SIG-M5 (cell line): ENCODE data around the gene NFIX.

Experiments used
- DNase-seq: peaks from one replicate; lab custom pipeline; 2025; lab: John Stamatoyannopoulos, UW

NFIX gene

DNA sequence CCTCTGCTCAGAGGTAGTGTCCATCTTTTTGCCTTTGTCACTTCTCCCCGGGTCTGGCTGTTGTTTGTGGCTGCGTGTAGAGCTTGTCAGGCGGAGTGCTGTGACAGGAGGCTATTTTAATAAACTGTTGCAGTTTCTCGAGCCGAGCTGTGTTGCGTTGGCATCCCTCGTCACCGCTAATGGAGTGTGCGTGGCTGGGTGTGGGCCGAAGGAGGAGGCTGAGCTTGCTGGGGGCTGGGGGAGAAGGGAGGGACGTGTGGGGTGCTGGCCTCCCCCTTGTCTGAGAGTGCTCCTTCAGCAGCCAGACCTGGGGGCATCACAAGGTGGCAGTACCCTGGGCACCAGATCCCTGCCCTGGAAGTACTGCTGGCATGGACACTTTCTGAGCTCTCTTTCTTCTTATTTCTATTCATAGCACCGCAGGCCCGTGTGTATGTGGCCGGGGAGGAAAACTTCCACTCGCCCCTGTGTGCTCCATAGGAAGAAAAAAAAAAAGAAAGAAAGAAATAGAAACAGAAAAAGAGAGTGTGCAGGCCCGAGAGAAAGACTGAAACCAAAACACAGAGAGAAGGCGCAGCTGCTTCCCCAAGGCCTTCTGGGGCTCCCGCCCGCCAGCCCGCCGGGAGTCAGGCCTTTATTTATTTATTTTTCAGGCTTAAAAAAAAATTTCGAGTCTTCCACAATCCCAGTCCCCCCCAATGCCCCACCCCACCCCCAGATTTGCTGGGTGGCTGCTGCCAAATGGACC is 27.0 kb downstream of the NFIX start:
- no peak for DNase-seq

DNA sequence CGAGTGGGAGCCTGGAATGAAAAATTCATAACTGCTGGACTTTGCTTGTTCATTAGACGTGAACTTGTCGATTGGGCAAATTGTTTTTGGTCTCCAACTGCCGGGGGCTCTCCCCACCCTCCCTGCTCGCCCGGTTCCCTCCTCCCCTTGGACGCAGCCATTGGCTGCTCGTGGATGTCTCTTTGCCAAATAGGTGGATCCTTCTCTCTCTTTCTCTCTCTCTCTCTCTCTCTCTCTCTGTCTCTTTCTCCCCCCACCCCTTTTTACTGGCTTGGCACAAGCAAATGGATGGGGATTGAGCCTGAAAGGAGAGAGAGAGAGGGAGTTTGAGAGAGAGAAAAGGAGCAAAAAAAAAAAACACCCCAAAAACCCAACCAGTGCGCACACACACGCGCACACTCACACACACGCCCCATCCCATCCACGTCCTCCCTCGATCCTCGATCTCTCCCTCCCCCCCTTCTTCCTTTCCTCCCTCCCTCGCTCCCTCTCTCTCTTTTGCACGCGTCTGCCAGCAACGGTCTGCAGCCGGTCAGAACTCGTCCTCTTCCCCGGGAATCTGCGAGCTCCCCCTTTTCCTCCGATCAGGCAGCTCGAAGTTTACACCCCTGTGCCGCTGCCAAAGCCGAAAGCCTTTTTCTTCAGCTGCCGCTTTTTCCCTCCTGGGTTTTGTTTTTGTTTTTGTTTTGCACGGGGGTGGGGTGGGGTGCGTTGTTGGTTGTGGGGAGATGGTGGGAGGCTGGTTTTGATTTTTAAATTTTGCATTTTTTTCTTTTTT is 27.8 kb downstream of the NFIX start:
- DNase-seq: no peak

DNA sequence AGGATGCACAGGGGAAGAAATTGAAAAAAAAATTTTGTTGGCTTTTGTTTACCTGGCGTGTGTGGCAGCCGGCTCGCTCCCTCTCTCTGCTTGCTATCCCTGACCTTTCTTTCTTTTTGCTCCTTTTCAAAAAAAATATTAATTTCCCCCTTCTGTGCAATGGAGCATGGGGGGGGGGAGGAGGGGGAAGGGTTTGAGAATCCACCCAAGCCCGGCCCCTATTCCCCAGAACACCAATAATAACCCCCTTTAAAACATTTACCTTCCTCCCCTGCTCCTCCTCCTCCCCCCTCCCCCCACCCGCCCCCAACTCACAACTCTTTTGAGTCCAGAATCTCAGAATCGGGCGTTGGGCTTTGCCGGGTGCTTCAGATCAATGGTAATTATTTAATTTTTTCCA is 28.4 kb downstream of the NFIX start:
- DNase-seq: no peak

DNA sequence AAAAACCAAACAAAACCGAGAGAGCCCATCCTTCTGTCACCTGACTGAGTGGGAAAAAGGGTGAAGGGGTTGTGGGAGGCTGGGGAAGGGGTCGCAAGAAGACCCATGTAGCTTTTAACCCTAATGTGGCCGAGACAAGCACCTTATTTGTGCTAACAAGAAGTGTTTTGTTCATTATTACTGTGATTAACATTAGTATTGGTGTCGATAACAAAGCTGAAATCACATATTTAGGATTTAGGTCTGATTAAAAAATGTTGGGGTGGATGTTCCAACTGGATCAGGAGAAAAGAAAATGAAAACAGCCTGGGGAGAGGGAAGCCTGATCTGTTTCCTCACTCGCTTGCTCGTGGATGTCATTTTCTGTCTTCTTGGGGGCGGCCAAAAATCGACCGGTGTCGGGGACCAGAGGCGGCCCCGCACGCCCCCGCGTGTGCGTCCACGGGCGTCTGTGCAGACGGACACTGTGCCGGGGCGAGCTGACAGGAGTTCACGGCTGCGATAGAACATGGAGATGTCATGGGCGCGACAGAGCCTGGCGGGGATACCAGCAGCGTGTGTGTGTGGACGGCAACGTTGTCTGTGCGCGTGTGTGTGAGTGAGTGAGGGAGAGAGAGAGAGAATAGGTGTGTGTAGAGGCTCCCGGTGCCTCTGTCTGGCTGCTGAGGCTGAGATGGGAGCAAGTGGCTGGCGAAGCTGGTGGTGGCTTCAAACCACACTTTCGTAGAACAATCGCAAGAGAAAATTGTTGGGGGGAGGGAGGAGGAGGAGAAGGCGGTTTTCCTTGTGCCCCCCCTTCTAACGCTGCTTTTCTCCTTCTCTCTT is 29.1 kb downstream of the NFIX start:
- DNase-seq: no peak

DNA sequence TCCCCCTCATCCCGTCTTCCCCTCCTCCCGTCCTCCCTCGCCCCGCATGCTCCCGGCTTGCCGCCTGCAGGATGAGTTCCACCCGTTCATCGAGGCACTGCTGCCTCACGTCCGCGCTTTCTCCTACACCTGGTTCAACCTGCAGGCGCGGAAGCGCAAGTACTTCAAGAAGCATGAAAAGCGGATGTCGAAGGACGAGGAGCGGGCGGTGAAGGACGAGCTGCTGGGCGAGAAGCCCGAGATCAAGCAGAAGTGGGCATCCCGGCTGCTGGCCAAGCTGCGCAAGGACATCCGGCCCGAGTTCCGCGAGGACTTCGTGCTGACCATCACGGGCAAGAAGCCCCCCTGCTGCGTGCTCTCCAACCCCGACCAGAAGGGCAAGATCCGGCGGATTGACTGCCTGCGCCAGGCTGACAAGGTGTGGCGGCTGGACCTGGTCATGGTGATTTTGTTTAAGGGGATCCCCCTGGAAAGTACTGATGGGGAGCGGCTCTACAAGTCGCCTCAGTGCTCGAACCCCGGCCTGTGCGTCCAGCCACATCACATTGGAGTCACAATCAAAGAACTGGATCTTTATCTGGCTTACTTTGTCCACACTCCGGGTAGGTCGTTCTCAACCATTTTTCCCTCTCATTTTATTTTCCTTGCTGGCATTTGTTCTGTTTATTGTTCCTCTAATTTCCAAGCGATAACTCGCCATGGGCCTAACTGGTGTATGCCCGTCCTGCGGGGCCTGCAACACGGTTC is 29.8 kb downstream of the NFIX start:
- no peak for DNase-seq

DNA sequence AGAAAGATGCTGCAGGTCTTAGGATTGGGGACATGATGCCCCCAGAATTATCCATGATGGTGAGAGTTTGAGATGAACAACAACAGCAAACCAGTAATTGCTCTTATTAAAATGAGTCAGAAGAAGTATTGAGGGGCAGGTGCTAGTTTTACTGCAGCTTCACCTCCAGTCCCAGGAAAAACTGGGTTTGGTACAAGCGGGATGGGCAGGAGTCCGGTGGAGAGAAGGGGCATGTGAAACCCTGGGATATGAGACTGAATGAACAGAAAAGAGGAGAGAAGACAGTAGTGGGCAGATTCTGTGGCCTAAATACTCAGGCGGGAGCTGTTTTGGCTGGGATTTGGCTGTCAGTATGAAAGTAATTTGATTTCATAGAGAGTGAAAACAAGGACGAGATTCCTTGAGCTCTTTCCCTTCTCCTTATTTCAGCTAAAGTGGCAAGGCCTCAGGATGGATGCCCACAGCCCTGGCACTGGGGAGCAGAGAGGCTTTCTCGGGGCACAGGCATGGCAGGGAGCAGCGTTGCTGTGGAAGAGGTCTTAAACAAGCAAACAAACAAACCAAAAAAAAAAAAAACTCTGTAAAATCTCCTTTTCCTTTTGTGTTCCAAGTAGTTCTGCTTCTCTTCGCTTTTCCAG is 30.7 kb downstream of the NFIX start:
- DNase-seq: no peak

DNA sequence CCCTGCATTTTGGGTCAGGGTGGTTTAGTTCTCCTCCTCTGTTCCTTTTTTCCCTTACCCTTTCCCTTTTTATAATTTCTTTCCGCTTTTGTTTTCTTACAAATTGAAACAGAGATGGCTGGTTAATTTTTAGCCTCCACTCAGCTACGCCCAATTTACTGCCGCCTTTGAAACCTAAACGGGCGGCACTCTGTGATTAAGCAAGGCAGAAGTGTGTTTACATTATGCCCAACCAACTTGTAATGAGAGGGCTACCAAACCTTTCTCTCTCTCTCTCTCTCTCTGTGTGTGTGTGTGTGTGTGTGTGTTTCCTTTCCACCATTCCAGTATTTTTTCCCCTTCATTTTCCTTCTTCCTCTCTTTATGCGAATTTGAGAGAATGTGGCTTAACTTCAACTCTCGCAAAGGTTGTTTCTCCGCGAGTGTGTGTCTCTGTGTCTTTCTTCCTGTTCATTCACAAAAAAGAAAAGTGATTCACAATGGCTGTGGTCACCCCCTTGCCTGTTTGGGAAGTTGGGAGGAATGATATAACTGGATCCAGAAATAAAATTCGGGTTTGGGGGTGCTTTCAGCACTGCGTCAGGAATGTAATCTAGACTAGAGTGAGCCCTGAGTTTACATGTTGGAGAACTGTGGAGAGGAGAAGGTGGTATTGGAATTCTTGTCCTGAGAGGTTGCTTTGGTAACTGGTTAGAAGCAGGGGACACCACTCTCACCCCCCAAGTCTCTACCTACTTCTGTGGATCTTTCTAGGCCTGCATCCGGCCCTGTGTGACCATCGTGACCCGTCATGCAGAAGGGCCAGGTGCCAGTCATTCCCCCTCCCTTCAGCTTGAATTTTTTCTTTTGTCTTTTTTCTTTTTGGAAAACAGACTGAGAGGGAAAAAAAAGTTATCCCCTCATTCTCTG is 31.4 kb downstream of the NFIX start:
- DNase-seq: no peak

DNA sequence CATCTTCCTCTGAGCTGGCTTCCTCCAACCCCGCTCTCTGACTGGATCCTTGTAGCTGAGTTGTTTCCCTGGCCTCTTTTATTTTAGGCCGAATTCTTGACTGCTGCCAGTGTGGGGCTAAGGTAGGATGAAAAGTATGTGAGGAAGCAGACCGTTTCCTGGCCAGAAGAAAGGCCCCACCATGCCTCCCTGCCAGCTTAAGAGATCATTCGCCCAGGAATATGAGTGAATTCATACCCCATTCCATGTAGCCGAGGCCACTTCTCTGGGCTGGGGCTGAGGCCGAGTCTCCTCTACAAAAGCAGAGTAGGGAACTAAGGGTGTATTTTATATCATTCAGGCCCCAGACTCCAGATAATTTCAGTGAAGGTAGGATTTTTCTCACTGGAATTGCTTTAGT is 32.3 kb downstream of the NFIX start:
- DNase-seq: no peak

DNA sequence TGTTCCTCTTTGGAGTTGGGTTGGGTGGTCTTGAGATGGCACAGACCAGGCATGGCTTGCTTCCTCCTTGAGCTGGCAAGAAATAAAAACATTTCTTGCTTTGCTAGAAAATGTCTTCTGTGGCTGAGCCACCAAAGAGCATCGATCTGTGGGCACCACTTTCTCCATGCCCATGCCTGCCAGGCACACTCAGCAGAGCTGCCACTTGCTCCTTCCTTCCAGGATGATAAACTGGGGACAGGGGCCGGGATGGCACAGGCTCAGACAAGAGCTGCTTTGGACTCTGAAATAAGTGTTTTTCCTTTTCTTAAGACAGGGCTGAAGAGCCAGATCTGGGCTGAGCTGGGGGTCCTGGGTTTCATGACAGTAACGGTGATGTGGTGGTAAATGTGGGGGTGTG is 32.8 kb downstream of the NFIX start:
- DNase-seq: no peak

DNA sequence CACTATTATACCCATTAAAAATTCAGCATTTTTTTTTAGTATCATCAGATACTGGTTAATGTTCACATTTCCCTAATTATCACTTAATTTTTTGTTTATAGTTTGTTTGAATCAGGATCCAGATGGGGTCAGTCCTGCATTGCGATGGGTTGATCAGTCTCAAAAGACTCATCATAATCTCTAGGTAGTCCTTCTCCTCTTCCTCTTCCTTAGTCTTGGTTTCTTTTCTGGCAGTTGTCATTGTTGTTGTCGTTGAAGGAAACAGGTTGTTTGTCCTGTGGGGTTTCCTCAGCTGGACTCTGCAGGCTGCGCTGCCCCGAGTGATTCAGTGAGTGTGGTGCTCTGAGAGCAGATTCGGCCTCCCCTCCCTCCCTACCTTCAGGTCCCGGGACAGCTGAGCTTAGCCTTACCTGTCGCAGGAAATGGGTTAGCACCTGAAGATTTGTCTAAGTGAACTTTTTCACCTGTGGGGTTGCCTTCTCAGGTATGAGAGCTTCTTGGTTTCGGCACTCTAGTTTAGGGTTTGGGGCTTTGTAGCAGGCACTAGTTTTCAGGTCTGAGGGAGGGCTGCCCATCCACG is 34.1 kb downstream of the NFIX start:
- no peak for DNase-seq

DNA sequence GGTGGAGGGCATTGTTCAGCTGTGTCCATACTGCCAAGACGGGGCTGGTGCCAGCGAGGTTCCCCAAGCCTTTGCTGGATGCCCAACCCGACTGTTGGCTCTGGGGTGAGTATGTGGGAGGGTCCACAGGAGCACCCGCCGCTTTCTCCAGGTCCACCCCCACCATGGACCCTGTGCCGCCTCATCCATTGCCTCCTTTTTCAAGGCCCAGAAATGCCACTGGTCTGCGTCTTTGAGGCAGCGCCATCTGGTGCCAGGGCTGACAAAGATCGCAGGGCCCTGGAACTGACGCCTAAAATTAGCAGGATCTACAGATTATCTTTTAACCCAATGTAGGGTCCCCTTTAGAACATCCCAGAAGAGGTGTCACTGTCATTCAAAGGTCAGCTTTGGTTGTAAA is 34.6 kb downstream of the NFIX start:
- no peak for DNase-seq

DNA sequence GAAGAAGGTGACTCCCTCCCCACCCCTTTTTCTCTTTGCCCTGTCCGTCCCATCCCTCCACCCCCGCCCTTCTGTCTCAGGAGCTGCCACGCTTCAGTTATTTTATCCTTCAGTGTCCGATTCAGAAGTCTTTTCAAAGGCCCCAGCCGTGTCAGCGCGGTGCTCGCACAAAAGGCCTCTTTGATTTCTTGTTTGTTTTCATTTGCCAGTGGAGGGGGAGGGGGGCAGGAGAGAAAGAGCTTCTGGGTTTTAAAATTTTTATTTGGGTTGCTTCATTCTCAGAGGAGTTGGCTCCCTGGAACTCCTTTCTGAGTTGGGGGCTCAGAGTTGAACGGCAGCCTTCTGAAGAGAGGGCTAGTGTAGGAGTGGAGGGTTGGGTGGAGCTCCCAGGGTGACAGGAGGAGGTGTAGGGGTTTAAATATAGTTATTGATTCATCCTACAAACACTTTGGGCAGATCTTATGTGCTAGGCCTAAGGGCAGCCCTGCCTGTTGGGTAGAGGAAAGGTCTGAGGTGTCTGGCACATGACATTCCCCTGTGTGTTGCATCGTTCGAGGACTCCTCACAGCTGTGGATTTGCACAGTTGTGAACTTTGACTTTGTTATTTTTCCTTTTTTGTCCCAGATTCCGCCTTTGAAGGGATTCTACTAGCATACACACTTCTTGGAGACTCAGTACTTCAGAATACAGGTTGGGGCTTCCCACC is 36.8 kb downstream of the NFIX start:
- no peak for DNase-seq

DNA sequence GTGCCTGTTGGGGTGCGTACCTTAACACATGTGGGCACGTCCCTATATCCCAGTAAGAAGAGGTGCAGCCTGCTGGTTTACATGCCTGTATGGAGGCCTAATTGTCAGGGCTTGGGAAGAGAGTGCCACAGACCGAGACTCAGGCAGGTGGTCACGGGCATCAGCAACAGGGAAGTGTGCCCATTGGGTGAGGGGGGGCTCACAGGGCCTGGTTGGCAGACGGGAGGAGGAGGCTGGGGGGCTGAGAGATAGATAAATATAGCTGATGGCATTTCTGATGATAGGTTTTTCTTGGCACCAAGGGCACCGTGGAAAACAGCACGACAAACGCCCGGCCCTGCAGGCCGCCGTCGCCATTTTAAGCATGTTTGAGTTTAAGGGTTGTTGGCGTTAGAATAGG is 37.6 kb downstream of the NFIX start:
- DNase-seq: no peak

DNA sequence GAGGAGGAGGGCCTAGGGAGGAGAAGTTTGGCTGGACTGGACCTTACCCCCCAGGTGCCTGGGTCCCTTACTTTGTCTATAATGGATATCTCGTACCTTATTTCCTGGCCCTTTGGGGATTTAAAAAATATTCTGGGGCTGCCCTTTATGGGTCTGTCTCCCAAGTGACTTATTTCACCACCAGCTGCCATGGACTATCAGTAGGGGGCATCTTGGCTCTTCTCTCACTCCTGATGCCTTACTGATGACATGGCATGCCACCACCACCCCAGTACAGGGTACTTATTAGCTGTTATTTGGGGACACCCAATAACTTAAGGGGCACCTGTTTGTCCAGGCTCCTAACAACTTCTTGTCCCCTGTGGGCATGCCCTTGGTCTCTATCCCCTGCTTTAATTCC is 38.0 kb downstream of the NFIX start:
- no peak for DNase-seq

DNA sequence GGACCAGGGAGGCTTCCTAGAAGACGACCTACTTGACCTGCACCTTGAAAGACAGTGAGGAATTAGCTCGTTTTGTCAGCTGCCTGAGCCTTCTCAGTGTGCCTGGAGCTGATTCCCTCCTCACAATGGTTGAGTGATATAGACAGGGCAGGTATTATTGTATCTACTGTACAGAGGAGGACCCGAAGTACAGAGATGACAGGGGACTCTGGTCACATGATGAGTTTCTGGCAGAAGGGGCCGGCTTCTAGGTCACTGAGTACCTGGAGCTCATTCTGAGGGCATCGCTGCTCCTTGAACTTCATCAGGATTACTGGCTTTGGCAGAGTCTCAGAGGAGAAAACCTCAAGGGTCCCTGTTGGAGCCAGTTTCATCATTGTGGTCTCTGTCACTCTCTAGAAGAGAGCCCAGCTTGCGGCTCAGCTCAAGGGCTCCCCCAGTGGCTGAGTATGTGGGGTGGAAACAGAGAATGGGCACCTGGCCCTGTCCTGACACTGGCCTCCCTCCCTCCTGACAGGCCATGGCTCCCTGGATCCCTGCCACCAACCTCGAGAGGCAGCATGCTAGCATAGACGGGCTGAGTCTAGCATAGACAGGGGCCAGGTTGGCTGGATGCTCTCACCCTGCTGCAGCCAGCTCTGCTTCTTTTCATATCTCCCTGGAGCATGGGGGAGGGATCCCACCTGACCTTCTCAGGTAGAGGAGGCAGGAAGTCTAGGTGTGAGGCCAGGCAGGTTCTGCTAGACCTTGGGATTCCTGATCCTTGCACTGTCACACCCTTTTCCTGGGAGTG is 38.7 kb downstream of the NFIX start:
- DNase-seq: no peak

DNA sequence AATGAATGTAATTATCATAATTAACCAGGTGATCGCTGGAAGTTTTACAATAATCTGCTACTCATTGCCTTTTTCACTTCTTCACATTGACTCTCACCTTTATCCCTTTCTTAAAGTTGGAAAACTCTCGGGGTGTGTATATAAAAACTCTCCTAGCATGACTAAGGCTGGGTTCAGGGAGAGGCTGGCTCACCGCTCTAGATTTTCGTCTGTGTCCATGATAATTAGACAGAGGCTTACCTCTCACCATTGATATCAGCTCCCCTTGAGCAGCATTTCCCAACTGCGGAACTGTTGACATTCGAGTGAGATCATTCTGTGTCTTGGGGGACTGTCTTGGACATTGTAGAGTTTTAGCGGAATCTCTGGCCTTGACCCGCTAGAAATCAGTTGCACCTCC is 39.4 kb downstream of the NFIX start:
- no peak for DNase-seq

DNA sequence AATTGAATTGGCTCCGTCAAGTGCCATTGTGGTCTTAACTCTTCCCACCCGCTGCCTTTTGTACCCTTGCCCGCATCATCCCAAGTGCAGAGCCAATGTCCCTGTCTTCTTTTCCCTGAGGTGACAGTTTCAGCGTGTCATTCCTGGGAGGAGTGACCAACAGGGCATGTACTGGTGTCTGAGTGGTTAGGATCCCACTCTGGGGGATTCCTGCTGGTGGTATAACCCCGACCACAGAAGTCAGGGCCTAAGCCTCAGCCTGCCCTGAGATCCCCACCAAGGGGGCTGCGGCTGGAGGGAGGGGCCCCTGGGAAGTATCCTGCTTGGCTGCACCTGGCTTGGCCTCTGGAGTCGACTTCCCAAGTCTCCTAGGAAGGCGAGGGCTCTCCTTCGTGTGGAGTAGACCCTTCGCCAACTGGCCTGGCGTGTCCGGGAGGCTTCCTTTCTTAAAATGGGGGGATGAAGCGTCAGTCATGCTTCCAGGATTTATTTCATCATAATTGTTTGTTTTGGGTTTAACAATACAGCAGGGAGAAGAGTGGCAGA is 40.6 kb downstream of the NFIX start:
- no peak for DNase-seq

DNA sequence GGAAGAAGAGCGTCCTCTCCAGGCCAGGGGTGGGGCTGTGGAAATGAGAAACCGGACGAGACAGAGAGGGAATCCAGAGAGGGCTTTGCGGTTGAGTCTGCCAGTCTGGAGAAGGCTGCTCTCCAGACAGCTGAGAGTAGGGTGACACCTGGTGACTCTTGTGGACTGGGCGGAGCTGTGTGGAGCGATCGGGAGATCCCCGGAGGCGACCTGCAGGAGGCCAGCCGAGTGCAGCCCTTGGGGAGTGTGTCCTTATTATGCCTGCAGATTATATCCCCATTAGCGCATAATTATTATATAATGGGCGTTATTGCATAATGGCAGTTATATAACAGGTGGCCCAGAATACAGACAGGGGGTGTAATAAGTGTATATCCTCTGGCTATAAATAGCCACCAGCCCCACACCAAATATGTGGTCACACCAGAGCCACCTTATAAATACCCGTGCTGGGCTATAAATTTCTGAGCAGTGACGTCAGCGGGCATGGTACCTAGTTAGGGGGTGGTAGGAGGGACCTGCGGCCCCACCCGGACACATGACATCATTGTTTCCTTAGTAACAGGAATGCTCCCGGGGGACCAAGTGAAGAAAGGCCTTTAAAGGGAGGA is 41.2 kb downstream of the NFIX start:
- no peak for DNase-seq
